ENCODE results near the gene CNGA2.

The CNGA2 gene

GRCh38 chrX:151750511-151750910 lies 16.0 kb downstream of the CNGA2 start:
- Histone ChIP-seq H3K4me3 (ENCODE audit: low read depth, low read length) (no peak overlapping the region), H3K9ac (ENCODE audit: low read length) (no peak overlapping the region), H3K4me1 (ENCODE audit: control insufficient read depth, insufficient read depth, low read length) (peaks cover 10% of the 10 kb centered on the region), H3K27ac (ENCODE audit: low read depth, low read length) (no peak overlapping the region), H3K27me3 (ENCODE audit: control insufficient read depth, insufficient read depth, low read length) (peaks cover 6% of the 10 kb centered on the region), H3K36me3 (ENCODE audit: control insufficient read depth, insufficient read depth, low read length) (no peaks in the 10 kb centered on the region), H3K9me3 (ENCODE audit: control insufficient read depth, insufficient read depth, low read depth, low read length) (no peaks in the 10 kb centered on the region; the same call in 1 of the 2 replicates)

DNA sequence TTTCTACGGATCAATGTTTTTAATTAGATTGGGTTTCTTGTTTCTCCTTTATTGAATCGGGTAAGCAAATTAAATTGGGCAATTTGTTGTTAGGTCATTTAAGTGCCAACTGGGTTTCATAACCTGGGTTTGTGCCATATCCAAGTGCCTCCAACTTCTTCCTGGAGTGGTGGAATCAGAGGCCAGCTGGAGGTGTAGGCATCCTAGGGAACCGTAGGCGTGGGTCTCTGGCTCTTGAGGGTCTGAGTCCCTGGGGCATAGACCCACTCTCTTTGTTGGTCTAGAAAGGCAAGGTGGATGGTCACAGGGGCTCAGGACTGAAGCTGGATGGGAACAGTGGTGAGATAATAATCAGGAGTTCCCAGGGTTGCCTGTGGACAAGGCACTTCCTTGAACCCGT lies 18.3 kb downstream of the CNGA2 start:
- no peak overlapping the region for H3K9ac ChIP-seq (ENCODE audit: low read length)
- H3K36me3 ChIP-seq (ENCODE audit: control insufficient read depth, insufficient read depth, low read length) = no peaks in the 10 kb centered on the region
- peaks cover 6% of the 10 kb centered on the region for H3K27me3 ChIP-seq (ENCODE audit: control insufficient read depth, insufficient read depth, low read length)
- H3K27ac ChIP-seq (ENCODE audit: low read depth, low read length) = no peak overlapping the region
- peaks cover 10% of the 10 kb centered on the region for H3K4me1 ChIP-seq (ENCODE audit: control insufficient read depth, insufficient read depth, low read length)
- H3K4me3 ChIP-seq (ENCODE audit: low read depth, low read length) = no peak overlapping the region
- H3K9me3 ChIP-seq (ENCODE audit: control insufficient read depth, insufficient read depth, low read depth, low read length) = peaks cover 6% of the 10 kb centered on the region; the same call in 1 of the 2 replicates

GRCh38 chrX:151753313-151754046 lies 18.9 kb downstream of the CNGA2 start:
- Histone ChIP-seq H3K27me3 (ENCODE audit: control insufficient read depth, insufficient read depth, low read length) (peaks cover 6% of the 10 kb centered on the region), H3K27ac (ENCODE audit: low read depth, low read length) (no peak overlapping the region), H3K9me3 (ENCODE audit: control insufficient read depth, insufficient read depth, low read depth, low read length) (peaks cover 11% of the 10 kb centered on the region; the same call in 1 of the 2 replicates)

GRCh38 chrX:151754047-151754429 lies 19.5 kb downstream of the CNGA2 start:
- peaks cover 7% of the 10 kb centered on the region for H3K4me1 ChIP-seq (ENCODE audit: control insufficient read depth, insufficient read depth, low read length)

More at GRCh38 chrX:151753313-151754046, 18.9 kb downstream of the CNGA2 start:
- H3K36me3 ChIP-seq (ENCODE audit: control insufficient read depth, insufficient read depth, low read length) = no peaks in the 10 kb centered on the region
- no peak overlapping the region for H3K4me3 ChIP-seq (ENCODE audit: low read depth, low read length)
- no peak overlapping the region for H3K9ac ChIP-seq (ENCODE audit: low read length)
- H3K4me1 ChIP-seq (ENCODE audit: control insufficient read depth, insufficient read depth, low read length) = peaks cover 10% of the 10 kb centered on the region

DNA sequence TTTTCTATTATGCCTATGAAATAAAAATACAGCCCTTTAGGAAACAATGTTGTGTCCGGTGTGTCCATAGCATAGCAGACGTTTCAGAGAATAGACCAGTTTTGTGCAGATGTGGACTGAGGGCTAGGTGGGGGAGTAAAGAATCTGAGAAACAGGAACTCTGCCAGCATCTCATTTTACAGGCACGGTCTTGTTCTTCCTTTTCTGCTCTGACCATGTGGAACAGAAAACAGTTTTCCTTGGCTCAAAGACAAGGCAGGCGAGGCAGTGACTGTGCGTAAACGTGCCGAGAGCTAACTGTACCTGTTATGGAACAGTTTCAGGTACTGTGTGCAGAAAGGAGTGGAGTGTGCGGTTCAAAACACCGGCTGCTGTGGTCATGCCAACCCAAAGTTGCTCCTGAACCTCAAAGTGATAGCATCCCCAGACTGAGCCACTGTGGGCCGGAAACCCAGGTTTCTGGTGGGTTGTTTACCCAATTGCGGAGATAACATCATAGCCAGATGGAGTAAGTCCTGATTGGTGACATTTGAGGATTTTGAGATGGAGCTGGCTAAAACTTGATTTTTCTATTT lies 20.2 kb downstream of the CNGA2 start:
- Histone ChIP-seq H3K9me3 (ENCODE audit: control insufficient read depth, insufficient read depth, low read depth, low read length) (peaks cover 18% of the 10 kb centered on the region; the same call in 1 of the 2 replicates), H3K27ac (ENCODE audit: low read depth, low read length) (no peak overlapping the region), H3K4me3 (ENCODE audit: low read depth, low read length) (no peak overlapping the region), H3K27me3 (ENCODE audit: control insufficient read depth, insufficient read depth, low read length) (peaks cover 6% of the 10 kb centered on the region), H3K36me3 (ENCODE audit: control insufficient read depth, insufficient read depth, low read length) (no peaks in the 10 kb centered on the region), H3K4me1 (ENCODE audit: control insufficient read depth, insufficient read depth, low read length) (peaks cover 6% of the 10 kb centered on the region; the same call in 1 of the 2 replicates), H3K9ac (ENCODE audit: low read length) (no peak overlapping the region)

More at GRCh38 chrX:151754047-151754429, 19.5 kb downstream of the CNGA2 start:
- Histone ChIP-seq H3K27ac (ENCODE audit: low read depth, low read length) (no peak overlapping the region), H3K4me3 (ENCODE audit: low read depth, low read length) (no peak overlapping the region), H3K36me3 (ENCODE audit: control insufficient read depth, insufficient read depth, low read length) (no peaks in the 10 kb centered on the region), H3K27me3 (ENCODE audit: control insufficient read depth, insufficient read depth, low read length) (peaks cover 6% of the 10 kb centered on the region), H3K9ac (ENCODE audit: low read length) (no peak overlapping the region), H3K9me3 (ENCODE audit: control insufficient read depth, insufficient read depth, low read depth, low read length) (peaks cover 13% of the 10 kb centered on the region; the same call in 1 of the 2 replicates)

GRCh38 chrX:151759041-151759708 lies 24.6 kb downstream of the CNGA2 start:
- Histone ChIP-seq H3K27ac (ENCODE audit: low read depth, low read length) (no peak overlapping the region), H3K36me3 (ENCODE audit: control insufficient read depth, insufficient read depth, low read length) (no peaks in the 10 kb centered on the region), H3K9me3 (ENCODE audit: control insufficient read depth, insufficient read depth, low read depth, low read length) (peaks cover 25% of the 10 kb centered on the region; the same call in 1 of the 2 replicates), H3K9ac (ENCODE audit: low read length) (no peak overlapping the region), H3K4me1 (ENCODE audit: control insufficient read depth, insufficient read depth, low read length) (no peaks in the 10 kb centered on the region), H3K27me3 (ENCODE audit: control insufficient read depth, insufficient read depth, low read length) (no peaks in the 10 kb centered on the region; the same call in 1 of the 2 replicates), H3K4me3 (ENCODE audit: low read depth, low read length) (no peak overlapping the region)

GRCh38 chrX:151762802-151763201 lies 28.3 kb downstream of the CNGA2 start:
- H3K9me3 ChIP-seq (ENCODE audit: control insufficient read depth, insufficient read depth, low read depth, low read length) = peaks cover 19% of the 10 kb centered on the region; the same call in 1 of the 2 replicates
- no peaks in the 10 kb centered on the region for H3K36me3 ChIP-seq (ENCODE audit: control insufficient read depth, insufficient read depth, low read length)

DNA sequence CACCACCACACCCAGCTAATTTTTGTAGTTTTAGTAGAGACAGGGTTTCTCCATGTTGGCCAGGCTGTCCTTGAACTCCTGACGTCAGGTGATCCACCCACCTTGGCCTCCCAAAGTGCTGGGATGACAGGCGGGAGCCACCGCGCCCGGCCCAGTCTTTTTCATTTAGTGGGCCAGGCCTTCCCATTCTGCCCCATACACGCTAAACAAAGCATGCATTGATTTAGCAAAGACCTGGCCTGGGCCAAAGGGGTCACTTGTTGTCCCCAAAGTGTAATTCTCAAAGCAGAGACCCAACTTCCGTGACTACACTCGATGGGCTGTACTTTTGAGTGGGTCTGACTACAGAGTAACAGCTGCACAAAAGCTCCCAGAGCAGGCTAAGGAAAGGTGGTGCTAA lies 29.2 kb downstream of the CNGA2 start:
- Histone ChIP-seq H3K27me3 (ENCODE audit: control insufficient read depth, insufficient read depth, low read length) (no peaks in the 10 kb centered on the region), H3K36me3 (ENCODE audit: control insufficient read depth, insufficient read depth, low read length) (no peaks in the 10 kb centered on the region), H3K9me3 (ENCODE audit: control insufficient read depth, insufficient read depth, low read depth, low read length) (peaks cover 20% of the 10 kb centered on the region; the same call in 1 of the 2 replicates), H3K4me1 (ENCODE audit: control insufficient read depth, insufficient read depth, low read length) (no peaks in the 10 kb centered on the region), H3K27ac (ENCODE audit: low read depth, low read length) (no peak overlapping the region), H3K9ac (ENCODE audit: low read length) (no peak overlapping the region), H3K4me3 (ENCODE audit: low read depth, low read length) (no peak overlapping the region)

More at GRCh38 chrX:151762802-151763201, 28.3 kb downstream of the CNGA2 start:
- H3K4me3 ChIP-seq (ENCODE audit: low read depth, low read length) = no peak overlapping the region
- no peak overlapping the region for H3K9ac ChIP-seq (ENCODE audit: low read length)
- no peaks in the 10 kb centered on the region for H3K27me3 ChIP-seq (ENCODE audit: control insufficient read depth, insufficient read depth, low read length)
- no peak overlapping the region for H3K27ac ChIP-seq (ENCODE audit: low read depth, low read length)
- H3K4me1 ChIP-seq (ENCODE audit: control insufficient read depth, insufficient read depth, low read length) = no peaks in the 10 kb centered on the region

DNA sequence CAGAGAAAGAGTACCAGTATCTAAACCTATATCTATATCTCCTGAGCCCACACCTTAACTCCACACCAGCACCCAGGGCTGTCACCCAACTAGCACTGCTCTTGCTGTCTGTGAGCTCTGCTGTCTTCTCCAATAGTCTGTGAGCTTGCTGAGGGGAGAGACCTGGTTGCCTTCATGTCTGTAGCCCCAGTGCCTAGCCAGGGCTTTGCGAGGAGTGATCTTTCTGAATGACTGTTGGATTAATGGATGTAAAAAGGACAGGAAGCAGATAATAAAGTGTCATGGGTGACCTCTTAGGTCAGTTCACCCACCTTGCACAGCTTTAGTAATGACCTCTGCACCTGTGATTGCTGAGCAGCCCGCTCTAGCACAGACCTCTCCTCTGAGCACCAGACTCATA lies 30.5 kb downstream of the CNGA2 start:
- H3K36me3 ChIP-seq (ENCODE audit: control insufficient read depth, insufficient read depth, low read length) = no peaks in the 10 kb centered on the region
- no peak overlapping the region for H3K4me3 ChIP-seq (ENCODE audit: low read depth, low read length)
- H3K9me3 ChIP-seq (ENCODE audit: control insufficient read depth, insufficient read depth, low read depth, low read length) = peaks cover 13% of the 10 kb centered on the region; the same call in 1 of the 2 replicates
- no peak overlapping the region for H3K27ac ChIP-seq (ENCODE audit: low read depth, low read length)
- H3K9ac ChIP-seq (ENCODE audit: low read length) = no peak overlapping the region
- H3K4me1 ChIP-seq (ENCODE audit: control insufficient read depth, insufficient read depth, low read length) = no peaks in the 10 kb centered on the region
- H3K27me3 ChIP-seq (ENCODE audit: control insufficient read depth, insufficient read depth, low read length) = no peaks in the 10 kb centered on the region

DNA sequence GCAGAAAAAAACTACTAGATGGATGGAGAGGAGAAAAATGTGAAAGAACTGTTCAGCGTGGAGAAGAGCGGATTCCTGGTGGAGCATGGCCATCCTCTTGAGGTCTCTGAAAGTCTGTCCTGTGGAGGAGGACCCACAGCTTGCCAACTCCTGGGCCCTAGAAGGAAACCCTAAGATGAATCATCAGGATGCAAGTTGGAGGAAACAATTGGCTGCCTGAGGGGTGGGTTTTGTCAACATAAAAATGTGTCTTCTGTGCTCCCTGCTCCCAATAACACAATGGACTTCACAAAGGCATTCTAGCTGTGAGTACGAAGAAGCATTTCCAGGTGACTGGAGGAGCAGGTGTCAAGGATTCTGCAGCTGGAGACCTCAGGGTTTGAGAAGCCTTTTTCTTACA lies 37.2 kb downstream of the CNGA2 start:
- no peaks in the 10 kb centered on the region for H3K36me3 ChIP-seq (ENCODE audit: control insufficient read depth, insufficient read depth, low read length)
- H3K27ac ChIP-seq (ENCODE audit: low read depth, low read length) = no peak overlapping the region
- H3K9ac ChIP-seq (ENCODE audit: low read length) = no peak overlapping the region
- H3K9me3 ChIP-seq (ENCODE audit: control insufficient read depth, insufficient read depth, low read depth, low read length) = peaks cover 27% of the 10 kb centered on the region; the same call in 1 of the 2 replicates
- H3K27me3 ChIP-seq (ENCODE audit: control insufficient read depth, insufficient read depth, low read length) = no peaks in the 10 kb centered on the region
- H3K4me3 ChIP-seq (ENCODE audit: low read depth, low read length) = no peak overlapping the region
- peaks cover 10% of the 10 kb centered on the region; the same call in 1 of the 2 replicates for H3K4me1 ChIP-seq (ENCODE audit: control insufficient read depth, insufficient read depth, low read length)

- Histone ChIP-seq H3K4me3 (ENCODE audit: low read depth, low read length) (no peak overlapping the region), H3K9ac (ENCODE audit: low read length) (no peak overlapping the region), H3K36me3 (ENCODE audit: control insufficient read depth, insufficient read depth, low read length) (no peaks in the 10 kb centered on the region), H3K27me3 (ENCODE audit: control insufficient read depth, insufficient read depth, low read length) (no peaks in the 10 kb centered on the region), H3K4me1 (ENCODE audit: control insufficient read depth, insufficient read depth, low read length) (peaks cover 13% of the 10 kb centered on the region; the same call in 1 of the 2 replicates), H3K27ac (ENCODE audit: low read depth, low read length) (no peak overlapping the region), H3K9me3 (ENCODE audit: control insufficient read depth, insufficient read depth, low read depth, low read length) (peaks cover 32% of the 10 kb centered on the region; the same call in 1 of the 2 replicates)
Observed at GRCh38 chrX:151773434-151773833, 38.9 kb downstream of the CNGA2 start.
